Measurements from ENCODE around the gene TDP2.
"Not testable (repeated sequence)": the region's sequence is repeated elsewhere in the genome, so short reads cannot be mapped to it uniquely, and the experiment has no call there.

TDP2 gene

DNA sequence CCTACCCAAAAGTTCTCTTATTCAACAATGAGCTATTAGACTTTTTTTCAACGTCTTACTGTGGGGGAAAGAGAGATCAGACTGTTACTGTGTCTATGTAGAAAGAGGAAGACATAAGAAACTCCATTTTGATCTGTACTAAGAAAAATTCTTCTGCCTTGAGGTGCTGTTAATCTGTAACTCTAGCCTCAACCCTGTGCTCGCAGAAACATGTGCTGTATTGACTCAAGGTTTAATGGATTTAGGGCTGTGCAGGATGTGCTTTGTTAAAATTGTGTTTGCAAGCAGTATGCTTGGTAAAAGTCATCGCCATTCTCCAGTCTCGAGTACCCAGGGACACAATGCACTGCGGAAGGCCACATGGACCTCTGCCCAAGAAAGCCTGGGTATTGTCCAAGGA lies 4.9 kb downstream of the TDP2 start:
- not testable (repeated sequence) for H3K4me1 ChIP-seq (ENCODE audit: control insufficient read depth in 1 of 2, insufficient read depth in 2 of 2, low read length in 2 of 2); H3K18ac ChIP-seq (ENCODE audit: low read length); DNase-seq; H3K14ac ChIP-seq (ENCODE audit: low read length); H3K79me1 ChIP-seq (ENCODE audit: low read length); H4K91ac ChIP-seq (ENCODE audit: low read depth, low read length); H4K12ac ChIP-seq (ENCODE audit: low read depth, low read length); H3K23ac ChIP-seq (ENCODE audit: low read length); H3K4me3 ChIP-seq (ENCODE audit: low read depth, low read length); H3K79me2 ChIP-seq (ENCODE audit: control insufficient read depth, insufficient read depth, low read length, poor library complexity); H3K27ac ChIP-seq (ENCODE audit: low read depth, low read length); H3K36me3 ChIP-seq (ENCODE audit: control insufficient read depth in 1 of 2, insufficient read depth in 2 of 2, low read length in 2 of 2); H2AFZ ChIP-seq (ENCODE audit: insufficient read depth, low read length, poor library complexity); H3K4ac ChIP-seq (ENCODE audit: low read depth, low read length); H3K27me3 ChIP-seq (ENCODE audit: insufficient read depth, low read length); H3K9me3 ChIP-seq (ENCODE audit: insufficient read depth, low read depth, low read length); H4K8ac ChIP-seq (ENCODE audit: low read depth, low read length); H3K9ac ChIP-seq (ENCODE audit: low read length); H2BK12ac ChIP-seq (ENCODE audit: low read length); H3K4me2 ChIP-seq (ENCODE audit: low read length); H2BK5ac ChIP-seq (ENCODE audit: low read depth, low read length, poor library complexity); H2BK120ac ChIP-seq (ENCODE audit: insufficient read depth, low read length, poor library complexity); H2AK5ac ChIP-seq (ENCODE audit: low read length)
- no CpG with 5 or more reads among the region's 5 CpGs for WGBS (ENCODE audit: extremely low coverage, insufficient coverage, insufficient read length)

DNA sequence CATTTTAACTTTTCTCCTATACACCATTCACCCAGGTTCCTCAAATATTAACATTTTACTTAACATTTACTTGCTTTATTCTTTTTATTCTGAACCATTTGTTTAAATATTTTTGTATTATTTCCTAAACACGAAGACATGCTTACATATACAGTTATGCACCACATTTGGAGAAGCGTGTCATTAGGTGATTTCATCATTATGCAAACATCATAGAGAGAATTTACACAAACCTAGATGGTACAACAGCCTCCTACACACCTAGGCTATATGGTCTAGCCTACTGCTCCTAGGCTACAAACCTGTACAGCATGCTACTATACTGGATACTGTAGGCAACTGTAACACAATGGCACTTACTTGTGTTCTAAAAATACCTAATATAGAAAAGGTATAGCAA lies 6.6 kb downstream of the TDP2 start:
- H3K4me1 ChIP-seq (ENCODE audit: control insufficient read depth in 1 of 2, insufficient read depth in 2 of 2, low read length in 2 of 2): no peaks in the 10 kb centered on the region
- no CpG with 5 or more reads among the region's 2 CpGs for WGBS (ENCODE audit: extremely low coverage, insufficient coverage, insufficient read length)
- no peak overlapping the region for H4K12ac ChIP-seq (ENCODE audit: low read depth, low read length)
- H4K91ac ChIP-seq (ENCODE audit: low read depth, low read length): no peak overlapping the region
- H3K4ac ChIP-seq (ENCODE audit: low read depth, low read length): no peak overlapping the region
- no peak overlapping the region for H3K9ac ChIP-seq (ENCODE audit: low read length)
- H2BK5ac ChIP-seq (ENCODE audit: low read depth, low read length, poor library complexity): no peak overlapping the region
- H3K36me3 ChIP-seq (ENCODE audit: control insufficient read depth in 1 of 2, insufficient read depth in 2 of 2, low read length in 2 of 2): peaks cover 7 to 10% of the 10 kb centered on the region in 2 experiments
- H4K8ac ChIP-seq (ENCODE audit: low read depth, low read length): no peak overlapping the region
- no peak overlapping the region for H3K14ac ChIP-seq (ENCODE audit: low read length)
- H3K79me2 ChIP-seq (ENCODE audit: control insufficient read depth, insufficient read depth, low read length, poor library complexity): no peaks in the 10 kb centered on the region
- H3K27me3 ChIP-seq (ENCODE audit: insufficient read depth, low read length): no peaks in the 10 kb centered on the region
- no peak overlapping the region for H3K4me3 ChIP-seq (ENCODE audit: low read depth, low read length)
- H3K4me2 ChIP-seq (ENCODE audit: low read length): no peak overlapping the region
- H2AFZ ChIP-seq (ENCODE audit: insufficient read depth, low read length, poor library complexity): no peak overlapping the region
- H2AK5ac ChIP-seq (ENCODE audit: low read length): no peak overlapping the region
- H3K9me3 ChIP-seq (ENCODE audit: insufficient read depth, low read depth, low read length): no peaks in the 10 kb centered on the region
- H3K79me1 ChIP-seq (ENCODE audit: low read length): no peaks in the 10 kb centered on the region
- H3K18ac ChIP-seq (ENCODE audit: low read length): no peak overlapping the region
- no peak overlapping the region for H2BK12ac ChIP-seq (ENCODE audit: low read length)
- no peak overlapping the region for H3K27ac ChIP-seq (ENCODE audit: low read depth, low read length)
- no peak for DNase-seq
- no peak overlapping the region for H3K23ac ChIP-seq (ENCODE audit: low read length)
- no peak overlapping the region for H2BK120ac ChIP-seq (ENCODE audit: insufficient read depth, low read length, poor library complexity)

DNA sequence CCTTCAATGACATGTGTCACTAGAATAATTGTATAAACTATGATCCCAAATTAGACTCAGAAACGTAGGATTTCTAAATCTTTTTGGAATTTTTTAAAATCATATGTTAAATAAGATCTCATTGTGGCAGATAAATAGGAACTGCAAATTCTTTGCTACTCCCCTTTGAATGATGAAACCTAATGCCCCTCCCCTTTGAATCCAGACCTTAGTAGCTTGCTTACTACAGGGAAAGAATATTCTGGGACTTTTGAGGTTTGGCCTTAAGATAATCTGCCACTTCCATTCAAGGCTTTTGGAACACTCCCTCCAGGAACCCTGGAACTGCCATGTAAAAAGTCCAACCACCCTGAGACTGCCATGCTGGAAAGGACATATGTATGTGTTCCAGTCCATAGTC lies 7.1 kb downstream of the TDP2 start:
- H3K23ac ChIP-seq (ENCODE audit: low read length): no peak overlapping the region

DNA sequence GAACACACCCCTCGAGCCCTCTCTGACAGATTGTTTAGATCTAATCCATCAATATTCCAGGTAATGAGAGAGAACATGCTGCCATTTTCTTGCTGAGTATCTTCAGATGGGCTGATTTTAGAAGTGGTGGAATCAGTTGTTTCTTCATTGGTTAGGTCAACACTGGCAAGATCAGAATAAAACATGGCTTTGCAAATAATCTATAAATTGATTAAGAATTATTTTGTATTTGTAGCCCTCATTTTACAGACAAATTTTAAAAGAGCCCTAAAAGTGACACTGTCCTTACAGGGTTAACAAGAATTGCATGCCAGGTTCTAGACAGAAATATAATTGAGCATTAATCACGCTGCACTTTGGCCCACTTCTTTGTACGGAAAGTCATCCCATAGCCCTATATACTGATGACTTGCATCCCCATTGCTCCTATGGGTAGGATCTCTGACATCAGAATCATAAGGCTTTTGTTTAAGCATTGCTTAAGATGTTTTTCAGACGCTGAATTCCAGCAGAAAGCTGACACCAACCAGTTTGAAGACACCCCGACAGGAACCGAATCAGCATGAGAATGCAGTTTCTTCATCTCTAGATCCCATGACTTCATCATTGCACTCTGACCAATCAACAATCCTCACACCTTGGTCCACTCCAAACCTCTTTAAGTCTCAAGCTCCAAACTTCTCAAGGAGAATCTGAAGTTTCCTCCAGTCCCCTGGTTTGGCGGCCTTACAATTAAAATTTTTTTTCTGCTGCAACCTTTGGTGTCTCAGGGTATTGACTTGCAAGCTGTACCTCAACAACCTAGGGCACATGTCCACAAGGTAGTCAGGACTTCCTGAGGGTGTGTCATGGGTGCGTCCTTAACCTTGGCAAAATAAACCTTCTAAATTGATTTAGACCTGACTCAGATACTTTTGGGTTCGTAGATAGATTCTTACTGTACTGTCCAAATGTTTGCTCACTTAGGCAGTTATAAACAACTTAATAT lies 7.8 kb downstream of the TDP2 start:
- Histone ChIP-seq H3K9me3 (ENCODE audit: insufficient read depth, low read depth, low read length) (no peaks in the 10 kb centered on the region), H3K23ac (ENCODE audit: low read length) (no peak overlapping the region), H3K14ac (ENCODE audit: low read length) (no peak overlapping the region), H3K4me2 (ENCODE audit: low read length) (no peak overlapping the region), H2BK5ac (ENCODE audit: low read depth, low read length, poor library complexity) (no peak overlapping the region), H3K36me3 (ENCODE audit: control insufficient read depth in 1 of 2, insufficient read depth in 2 of 2, low read length in 2 of 2) (peaks cover 7 to 12% of the 10 kb centered on the region in 2 experiments), H3K18ac (ENCODE audit: low read length) (no peak overlapping the region), H3K9ac (ENCODE audit: low read length) (no peak overlapping the region), H4K91ac (ENCODE audit: low read depth, low read length) (no peak overlapping the region), H2AFZ (ENCODE audit: insufficient read depth, low read length, poor library complexity) (no peak overlapping the region), H3K79me1 (ENCODE audit: low read length) (no peaks in the 10 kb centered on the region), H2BK12ac (ENCODE audit: low read length) (no peak overlapping the region), H4K12ac (ENCODE audit: low read depth, low read length) (no peak overlapping the region), H3K27me3 (ENCODE audit: insufficient read depth, low read length) (no peaks in the 10 kb centered on the region), H3K4me1 (ENCODE audit: control insufficient read depth in 1 of 2, insufficient read depth in 2 of 2, low read length in 2 of 2) (no peaks in the 10 kb centered on the region), H2BK120ac (ENCODE audit: insufficient read depth, low read length, poor library complexity) (no peak overlapping the region), H3K79me2 (ENCODE audit: control insufficient read depth, insufficient read depth, low read length, poor library complexity) (no peaks in the 10 kb centered on the region), H4K8ac (ENCODE audit: low read depth, low read length) (no peak overlapping the region), H3K27ac (ENCODE audit: low read depth, low read length) (no peak overlapping the region), H3K4ac (ENCODE audit: low read depth, low read length) (no peak overlapping the region), H2AK5ac (ENCODE audit: low read length) (no peak overlapping the region), H3K4me3 (ENCODE audit: low read depth, low read length) (no peak overlapping the region)
- WGBS (ENCODE audit: extremely low coverage, insufficient coverage, insufficient read length): no CpG with 5 or more reads among the region's 9 CpGs
- peak; percentile 28 to 41 for DNase-seq

More for the DNA sequence above, 7.1 kb downstream of the TDP2 start:
- Histone ChIP-seq H4K12ac (ENCODE audit: low read depth, low read length) (no peak overlapping the region), H2BK12ac (ENCODE audit: low read length) (no peak overlapping the region), H3K9ac (ENCODE audit: low read length) (no peak overlapping the region), H4K8ac (ENCODE audit: low read depth, low read length) (no peak overlapping the region), H3K27me3 (ENCODE audit: insufficient read depth, low read length) (no peaks in the 10 kb centered on the region), H4K91ac (ENCODE audit: low read depth, low read length) (no peak overlapping the region), H2BK120ac (ENCODE audit: insufficient read depth, low read length, poor library complexity) (no peak overlapping the region), H2AFZ (ENCODE audit: insufficient read depth, low read length, poor library complexity) (no peak overlapping the region), H2AK5ac (ENCODE audit: low read length) (no peak overlapping the region), H3K36me3 (ENCODE audit: control insufficient read depth in 1 of 2, insufficient read depth in 2 of 2, low read length in 2 of 2) (peaks cover 7 to 12% of the 10 kb centered on the region in 2 experiments), H3K4ac (ENCODE audit: low read depth, low read length) (no peak overlapping the region), H3K14ac (ENCODE audit: low read length) (no peak overlapping the region), H3K18ac (ENCODE audit: low read length) (no peak overlapping the region), H3K79me2 (ENCODE audit: control insufficient read depth, insufficient read depth, low read length, poor library complexity) (no peaks in the 10 kb centered on the region), H3K79me1 (ENCODE audit: low read length) (no peaks in the 10 kb centered on the region), H3K27ac (ENCODE audit: low read depth, low read length) (no peak overlapping the region), H3K4me3 (ENCODE audit: low read depth, low read length) (no peak overlapping the region), H3K4me1 (ENCODE audit: control insufficient read depth in 1 of 2, insufficient read depth in 2 of 2, low read length in 2 of 2) (no peaks in the 10 kb centered on the region), H3K4me2 (ENCODE audit: low read length) (no peak overlapping the region), H2BK5ac (ENCODE audit: low read depth, low read length, poor library complexity) (no peak overlapping the region), H3K9me3 (ENCODE audit: insufficient read depth, low read depth, low read length) (no peaks in the 10 kb centered on the region)
- no peak for DNase-seq
- WGBS (ENCODE audit: extremely low coverage, insufficient coverage, insufficient read length): no CpG with 5 or more reads among the region's 1 CpG
